Endothelial cell of umbilical vein (primary cell): ENCODE measurements around the gene CDH1. TPM values are rescaled to one million over a fixed set of nuclear protein-coding genes. Genes with fewer than 3 reads are reported as not detected.

Source experiments
- BruUV-seq: library from RNA; stranded (reverse); fragments of 400-500 nt; replicated peaks from 2 replicates; lab custom pipeline; 2021; lab: Mats Ljungman, UMichigan
- CTCF ChIA-PET: fragments of 300-600, 350-600 bp; sonication (Branson Sonifier 250); formaldehyde crosslinking; loops from one replicate; lab custom pipeline; 2021; ENCODE audit warnings: antibody characterized with exemption, inconsistent platforms; lab: Charles Lee
- POLR2A ChIA-PET: fragments of 300-600, 350-600 bp; sonication (Branson Sonifier 250); formaldehyde crosslinking; loops from one replicate; lab custom pipeline; 2021; ENCODE audit warnings: antibody characterized with exemption, inconsistent platforms; lab: Charles Lee
- DNase-seq: peaks from one replicate; pipeline ENCODE4 v3.0.0-alpha.2; 2011; ENCODE audit warnings: low read depth, low spot score
- FAIRE-seq: peaks from 2 replicates; lab custom pipeline; 2011; peaks lifted over from hg19 to GRCh38; lab: Jason Lieb, UNC
- H2AFZ ChIP-seq: 2 replicates; pipeline ENCODE4 v1.6.0; 2012; ENCODE audit warnings: low read depth, low read length, control low read depth, inconsistent platforms
- H3K27ac ChIP-seq: 2 replicates; pipeline ENCODE4 v1.5.1; 2011; ENCODE audit warnings: low read depth, mild to moderate bottlenecking, control low read depth, low read length, moderate library complexity; ENCODE audit not compliant: insufficient read depth
- H3K27me3 ChIP-seq, 2 experiments: 2 replicates each; pipeline versions ENCODE4 v1.6.0 to v1.6.1; 2011; ENCODE audit warnings: low read length in 2 of 2, mixed read lengths in 1 of 2; ENCODE audit not compliant: control insufficient read depth in 2 of 2, insufficient read depth in 2 of 2
- H3K36me3 ChIP-seq, 2 experiments: 2 replicates in 1 of 2; 3 replicates in 1 of 2; pipeline ENCODE4 v1.5.1; 2011; ENCODE audit warnings: low read length in 2 of 2, mild to moderate bottlenecking in 1 of 2, moderate library complexity in 1 of 2; ENCODE audit not compliant: control insufficient read depth in 2 of 2, insufficient read depth in 2 of 2; ENCODE audit errors: extremely low read depth in 1 of 2
- H3K4me1 ChIP-seq: 3 replicates; pipeline ENCODE4 v1.5.1; 2011; ENCODE audit warnings: mild to moderate bottlenecking, low read length; ENCODE audit not compliant: control insufficient read depth, insufficient read depth; ENCODE audit errors: extremely low read depth
- H3K4me2 ChIP-seq: 2 replicates; pipeline ENCODE4 v1.6.1; 2011; ENCODE audit warnings: low read length, control low read depth, mixed read lengths; ENCODE audit not compliant: insufficient read depth
- H3K4me3 ChIP-seq, 3 experiments: fragments of 200-600 bp in 1 of 3; sonication (generic), shearing (Covaris generic) in 1 of 3; replicated peaks in 1 of 3; 2 replicates each; pipeline ENCODE4 v1.5.1; 2011 to 2016; ENCODE audit warnings: control low read depth in 3 of 3, low read length in 3 of 3, mild to moderate bottlenecking in 2 of 3, inconsistent platforms in 1 of 3, low read depth in 1 of 3, moderate library complexity in 1 of 3; ENCODE audit not compliant: insufficient read depth in 1 of 3
- H3K79me2 ChIP-seq: 2 replicates; pipeline ENCODE4 v1.6.0; 2012; ENCODE audit warnings: low read length, inconsistent platforms; ENCODE audit not compliant: control insufficient read depth, insufficient read depth
- H3K9ac ChIP-seq: replicated peaks from 2 replicates; pipeline ENCODE3; 2011; ENCODE audit warnings: low read length, control low read depth; ENCODE audit not compliant: insufficient read depth; ENCODE audit errors: extremely low read depth
- H3K9me1 ChIP-seq: replicated peaks from 3 replicates; pipeline ENCODE4 v1.6.0; 2011; ENCODE audit warnings: mild to moderate bottlenecking, low read length; ENCODE audit not compliant: control insufficient read depth, insufficient read depth; ENCODE audit errors: extremely low read depth
- H3K9me3 ChIP-seq: replicated peaks from 2 replicates; pipeline ENCODE4 v1.5.1; 2012; ENCODE audit warnings: low read length, inconsistent platforms; ENCODE audit not compliant: control insufficient read depth, insufficient read depth
- H4K20me1 ChIP-seq: replicated peaks from 2 replicates; pipeline ENCODE3; 2011; ENCODE audit warnings: mild to moderate bottlenecking, low read length; ENCODE audit not compliant: control insufficient read depth, insufficient read depth; ENCODE audit errors: extremely low read depth
- CTCF ChIP-seq, 2 donors: IDR thresholded peaks; 1 replicate in 1 of 2; 2 replicates in 1 of 2; pipeline ENCODE4 v1.5.1; 2011; ENCODE audit warnings: low read length in 2 of 2, mild to moderate bottlenecking in 2 of 2, moderate library complexity in 2 of 2, control low read depth in 1 of 2, inconsistent platforms in 1 of 2, low read depth in 1 of 2; ENCODE audit not compliant: insufficient read depth in 1 of 2; ENCODE audit errors: extremely low read depth in 1 of 2
- EZH2 ChIP-seq: IDR thresholded peaks from 2 replicates; pipeline ENCODE4 v1.6.1; 2012; ENCODE audit warnings: borderline replicate concordance, low read depth, mild to moderate bottlenecking, moderate library complexity, low read length, inconsistent platforms; ENCODE audit not compliant: severe bottlenecking
- FOS ChIP-seq: IDR thresholded peaks from 2 replicates; pipeline ENCODE4 v1.6.1; 2011; ENCODE audit warnings: mild to moderate bottlenecking, low read length, moderate library complexity, borderline replicate concordance; ENCODE audit not compliant: insufficient read depth
- GATA2 ChIP-seq: IDR thresholded peaks from 2 replicates; pipeline ENCODE4 v1.7.0; 2011; ENCODE audit warnings: low read depth, mild to moderate bottlenecking, moderate library complexity, mixed read lengths, low read length; ENCODE audit not compliant: insufficient read length, insufficient read depth
- JUN ChIP-seq: IDR thresholded peaks from 2 replicates; pipeline ENCODE4 v1.6.1; 2011; ENCODE audit warnings: borderline replicate concordance, low read depth; ENCODE audit not compliant: insufficient read length, insufficient read depth
- MAX ChIP-seq: IDR thresholded peaks from 2 replicates; pipeline ENCODE4 v1.6.1; 2011; ENCODE audit not compliant: insufficient read depth, insufficient read length
- MYC ChIP-seq: IDR thresholded peaks from one replicate; pipeline ENCODE4 v1.6.1; 2011; ENCODE audit warnings: mild to moderate bottlenecking, low read depth, low read length
- POLR2A ChIP-seq: IDR thresholded peaks from 2 replicates; pipeline ENCODE4 v1.6.1; 2012; ENCODE audit warnings: low read depth, mild to moderate bottlenecking, control low read depth, low read length
- POLR2AphosphoS5 ChIP-seq: IDR thresholded peaks from 2 replicates; pipeline ENCODE4 v1.6.1; 2012; ENCODE audit warnings: low read depth, mild to moderate bottlenecking, control low read depth, low read length, moderate library complexity; ENCODE audit not compliant: insufficient read depth
- dilution Hi-C: fragments of 300-500 bp; cut with MboI; formaldehyde crosslinking; loops from one replicate; pipeline ENCODE4 v1.15.0; 2019; ENCODE audit warnings: low sequenced_read_pairs; ENCODE audit not compliant: extremely low pct_ligation_motif_present
- intact Hi-C: fragments of 100-400 bp; cut with micrococcal nuclease; formaldehyde crosslinking; loops from one replicate; pipeline ENCODE4 v1.10.0; 2022
- polyA plus RNA-seq, 4 experiments: library from polyadenylated mRNA; depleted of rRNA in 3 of 4; stranded (reverse) in 3 of 4; unstranded in 1 of 4; fragments of >200 nt; gene quantifications; 2 replicates each; pipeline versions ENCODE4 v1.2.1 to v1.2.3, GENCODE V29; 2011 to 2012; ENCODE audit warnings: missing spikeins in 1 of 4
- total RNA-seq: library from RNA; stranded (reverse); gene quantifications from 2 replicates; pipeline ENCODE4 v1.2.3, GENCODE V29; 2021

Gene CDH1
- total and polyA plus RNA-seq, 2 donors (not counting 3 experiments of a cell fraction or from before 2014, with no cell fraction given), result 0.28 to 0.69 TPM

DNA sequence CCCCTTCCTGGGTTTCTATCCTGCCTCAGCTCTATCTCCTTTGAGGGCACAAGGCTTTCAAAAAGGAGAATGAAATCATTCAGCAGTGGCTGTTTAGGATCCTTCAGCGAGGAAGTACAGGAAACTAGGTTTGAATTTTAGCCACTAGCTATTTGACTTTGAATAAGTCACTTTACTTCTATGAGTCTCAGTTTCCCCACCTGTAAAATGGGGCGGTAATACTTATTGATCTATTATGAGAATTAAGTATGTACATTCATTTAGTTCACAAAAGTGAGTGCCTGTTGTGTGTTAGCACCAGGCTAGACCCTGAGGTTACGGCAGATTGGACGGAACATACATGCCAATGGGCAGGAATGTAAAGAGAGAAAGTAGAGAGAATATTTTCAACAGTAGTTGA is 6.6 kb downstream of the CDH1 start:
- Histone ChIP-seq H4K20me1 (no peaks in the 10 kb centered on the region), H3K27ac (no peak overlapping the region), H3K4me2 (no peak overlapping the region), H3K36me3 (no peaks in the 10 kb centered on the region), H3K27me3 (peaks cover 3 to 12% of the 10 kb centered on the region in 2 experiments), H3K79me2 (no peaks in the 10 kb centered on the region), H2AFZ (no peak overlapping the region), H3K9ac (no peak overlapping the region), H3K4me3 (no peak overlapping the region), H3K9me1 (no peaks in the 10 kb centered on the region), H3K9me3 (no peaks in the 10 kb centered on the region), H3K4me1 (no peaks in the 10 kb centered on the region)
- TF ChIP-seq POLR2A (no peak), MYC (no peak), CTCF (IDR thresholded peaks at IDR 0.05; ENCODE audit: extremely low read depth in 1 of 2, insufficient read depth in 1 of 2, low read depth in 1 of 2, low read length in 2 of 2) (no peak), EZH2 (no peak), JUN (no peak), GATA2 (no peak)
- ChIA-PET CTCF (interaction anchor here (1.1 to 1.5 kb wide), 2 partner anchors 67 to 153 kb away, joined by 3 read pairs; no protein-coding TSS in a partner anchor), POLR2A (no interaction called here)
- dilution Hi-C loops, result no loop called here
- intact Hi-C loops, result no loop called here
- DNase-seq (no peak), FAIRE-seq (no peak)
- no TSS peak for BruUV-seq

DNA sequence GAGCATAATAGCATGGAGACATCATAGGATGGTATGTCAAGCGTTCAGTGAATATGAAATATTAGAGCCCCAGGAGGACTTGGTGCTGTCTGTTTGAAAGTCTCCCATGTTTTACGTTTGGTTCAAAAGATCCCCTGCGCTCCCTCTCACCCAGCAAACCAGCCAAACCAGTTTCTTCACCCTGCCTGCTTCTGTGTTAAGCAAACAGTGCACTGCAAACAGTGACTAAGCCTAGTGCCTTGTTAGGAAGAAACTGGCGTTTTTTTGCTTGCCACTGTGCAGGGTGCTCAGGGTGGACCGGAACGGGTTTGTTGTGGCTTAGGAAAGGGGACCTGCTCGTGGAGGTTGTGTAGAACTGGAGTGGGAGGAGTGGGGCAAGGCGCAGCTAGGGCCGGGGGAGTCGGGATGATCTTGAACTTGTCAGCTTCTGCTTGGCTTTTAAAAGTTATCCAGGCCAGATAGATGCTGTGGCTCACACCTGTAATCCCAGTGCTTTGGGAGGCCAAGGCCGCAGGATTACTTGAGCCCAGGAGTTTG is 7.7 kb downstream of the CDH1 start:
- no peak for TF ChIP-seq MYC
- TF ChIP-seq MAX, result no peak
- TF ChIP-seq POLR2AphosphoS5, result no peak
- no peak for TF ChIP-seq CTCF (IDR thresholded peaks at IDR 0.05; ENCODE audit: extremely low read depth in 1 of 2, insufficient read depth in 1 of 2, low read depth in 1 of 2, low read length in 2 of 2)
- TF ChIP-seq EZH2, result no peak
- TF ChIP-seq JUN, result no peak
- TF ChIP-seq POLR2A, result no peak
- TF ChIP-seq GATA2, result no peak
- no peak for TF ChIP-seq FOS
- no peak for DNase-seq
- H3K36me3 ChIP-seq, result no peaks in the 10 kb centered on the region
- dilution Hi-C loops (no loop called here), intact Hi-C loops (no loop called here)
- peaks cover 3 to 11% of the 10 kb centered on the region in 2 experiments for H3K27me3 ChIP-seq
- no peaks in the 10 kb centered on the region for H4K20me1 ChIP-seq
- H3K4me1 ChIP-seq, result no peaks in the 10 kb centered on the region
- H3K4me3 ChIP-seq, result no peak overlapping the region
- no TSS peak for BruUV-seq
- no peak overlapping the region for H3K9ac ChIP-seq
- POLR2A ChIA-PET, result no interaction called here
- H2AFZ ChIP-seq, result no peak overlapping the region
- no peaks in the 10 kb centered on the region for H3K79me2 ChIP-seq
- H3K9me3 ChIP-seq, result no peaks in the 10 kb centered on the region
- H3K4me2 ChIP-seq, result no peak overlapping the region
- no peak overlapping the region for H3K27ac ChIP-seq
- FAIRE-seq, result no peak
- H3K9me1 ChIP-seq, result no peaks in the 10 kb centered on the region
- CTCF ChIA-PET, result no interaction called here
